B cell (primary cell): ENCODE data around the gene SRSF2. TPM values are rescaled to one million over a fixed set of nuclear protein-coding genes. Genes with fewer than 3 reads are reported as not detected.

ENCODE experiments used
- ATAC-seq: fragments of 200-7000 bp; cut with Tn5 transposase; one replicate; pipeline ENCODE4 v1.10.0; 2021; ENCODE audit warnings: low read depth, mild to moderate bottlenecking, moderate number of reproducible peaks, moderate library complexity
- CTCF ChIA-PET: fragments of 350-600 bp; sonication (Branson Sonifier 250); formaldehyde crosslinking; loops from one replicate; lab custom pipeline; 2021; ENCODE audit warnings: antibody characterized with exemption, inconsistent platforms; lab: Charles Lee
- POLR2A ChIA-PET: fragments of 350-600 bp; sonication (Branson Sonifier 250); formaldehyde crosslinking; loops from one replicate; lab custom pipeline; 2021; ENCODE audit warnings: antibody characterized with exemption; lab: Charles Lee
- DNase-seq: peaks from one replicate; pipeline ENCODE4 v3.0.0; 2013
- H2AFZ ChIP-seq: 2 replicates; pipeline ENCODE4 v1.6.1; 2012; ENCODE audit warnings: mild to moderate bottlenecking, low read depth, low read length; ENCODE audit not compliant: insufficient read depth, poor library complexity, severe bottlenecking
- H3K27ac ChIP-seq, 2 donors: 1 replicate in 1 of 2; 2 replicates in 1 of 2; pipeline ENCODE4 v1.5.1; 2012 to 2013; ENCODE audit warnings: low read length in 2 of 2, mild to moderate bottlenecking in 2 of 2, moderate library complexity in 1 of 2
- H3K27me3 ChIP-seq, 4 experiments: fragments of 200-600 bp in 1 of 4; sonication (generic) in 1 of 4; replicated peaks in 1 of 4; 1 replicate in 2 of 4; 2 replicates in 2 of 4; pipeline versions ENCODE4 v1.6.1 to v1.7.0; 2013 to 2016; ENCODE audit warnings: low read length in 3 of 4, mild to moderate bottlenecking in 2 of 4, mixed read lengths in 1 of 4, moderate library complexity in 1 of 4; ENCODE audit not compliant: insufficient read depth in 4 of 4, control insufficient read depth in 3 of 4; ENCODE audit errors: control extremely low read depth in 1 of 4
- H3K36me3 ChIP-seq, 2 experiments: replicated peaks in 1 of 2; 1 replicate in 1 of 2; 2 replicates in 1 of 2; pipeline versions ENCODE4 v1.6.1 to v1.7.1; 2013; ENCODE audit warnings: low read length in 1 of 2; ENCODE audit not compliant: insufficient read depth in 2 of 2, control insufficient read depth in 1 of 2; ENCODE audit errors: control extremely low read depth in 1 of 2, extremely low read depth in 1 of 2
- H3K4me1 ChIP-seq, 2 donors: fragments of 200-600 bp in 1 of 2; sonication (generic) in 1 of 2; 1 replicate in 1 of 2; 2 replicates in 1 of 2; pipeline versions ENCODE4 v1.5.1 to v1.6.1; 2013 to 2017; ENCODE audit warnings: low read length in 2 of 2; ENCODE audit not compliant: control insufficient read depth in 2 of 2, insufficient read depth in 2 of 2
- H3K4me2 ChIP-seq: replicated peaks from 2 replicates; pipeline ENCODE3; 2012; ENCODE audit warnings: mild to moderate bottlenecking, low read depth, low read length; ENCODE audit not compliant: poor library complexity, severe bottlenecking
- H3K4me3 ChIP-seq, 5 experiments: fragments of 200-600 bp in 1 of 5; sonication (generic) in 1 of 5; 1 replicate in 3 of 5; 2 replicates in 2 of 5; pipeline versions ENCODE4 v1.5.1 to v1.7.0; 2011 to 2016; ENCODE audit warnings: low read length in 4 of 5, mild to moderate bottlenecking in 4 of 5, low read depth in 2 of 5, control low read depth in 1 of 5, moderate library complexity in 1 of 5; ENCODE audit not compliant: insufficient read depth in 1 of 5; ENCODE audit errors: control extremely low read depth in 1 of 5, extremely low read depth in 1 of 5
- H3K79me2 ChIP-seq: fragments of 200-600 bp; sonication (generic); one replicate; pipeline ENCODE4 v1.6.0; 2016; ENCODE audit warnings: low read length; ENCODE audit not compliant: control insufficient read depth, insufficient read depth
- H3K9ac ChIP-seq: fragments of 200-600 bp; sonication (generic); 2 replicates; pipeline ENCODE4 v1.6.1; 2017; ENCODE audit warnings: mild to moderate bottlenecking, low read length, moderate library complexity
- H3K9me3 ChIP-seq, 3 donors: one replicate each; pipeline versions ENCODE4 v1.6.1 to v1.7.1; 2013; ENCODE audit warnings: low read length in 2 of 3; ENCODE audit not compliant: control insufficient read depth in 2 of 3, insufficient read depth in 1 of 3; ENCODE audit errors: control extremely low read depth in 1 of 3
- H4K20me1 ChIP-seq: 2 replicates; pipeline ENCODE4 v1.6.0; 2012; ENCODE audit warnings: mild to moderate bottlenecking, low read length; ENCODE audit not compliant: insufficient read depth, control insufficient read depth, poor library complexity, severe bottlenecking
- H3K27ac Mint-ChIP-seq: one replicate; pipeline ENCODE4 v1.8.0; 2021; ENCODE audit warnings: mixed read lengths
- H3K27me3 Mint-ChIP-seq: one replicate; pipeline ENCODE4 v1.8.0; 2021; ENCODE audit warnings: mixed read lengths
- H3K4me1 Mint-ChIP-seq: one replicate; pipeline ENCODE4 v1.8.0; 2021; ENCODE audit warnings: mixed read lengths
- H3K4me3 Mint-ChIP-seq: one replicate; pipeline ENCODE4 v1.8.0; 2021; ENCODE audit warnings: mixed read lengths
- H3K9me3 Mint-ChIP-seq: one replicate; pipeline ENCODE4 v1.8.0; 2022; ENCODE audit warnings: mixed read lengths; ENCODE audit not compliant: insufficient read depth
- EZH2 ChIP-seq: IDR thresholded peaks from 2 replicates; pipeline ENCODE4 v1.6.1; 2012; ENCODE audit warnings: borderline replicate concordance, low read depth, mild to moderate bottlenecking, moderate library complexity, low read length; ENCODE audit not compliant: insufficient read depth, poor library complexity, severe bottlenecking
- WGBS: methylation state at CpG from one replicate; pipeline ENCODE4 v1.1.5; 2013; ENCODE audit warnings: missing lambda C conversion rate; ENCODE audit not compliant: insufficient coverage; 5-methylcytosine and 5-hydroxymethylcytosine counted together
- intact Hi-C: fragments of 100-400 bp; cut with micrococcal nuclease; formaldehyde crosslinking; loops from one replicate; pipeline ENCODE4 v1.10.0; 2022
- polyA plus RNA-seq: library from polyadenylated mRNA; depleted of rRNA; stranded (reverse); fragments of >200 nt; gene quantifications from 2 replicates; pipeline ENCODE4 v1.2.3, GENCODE V29; 2012
- total RNA-seq, 2 donors: library from RNA; stranded (reverse); fragments of 120-200 nt in 1 of 2; gene quantifications; 1 replicate in 1 of 2; 2 replicates in 1 of 2; pipeline versions ENCODE4 v1.2.3 to v1.2.4, GENCODE V29; 2013 to 2022
- TF ChIP-seq, protein P1 (sequence below): fragments of 200-600 bp; IDR thresholded peaks from one replicate; pipeline ENCODE4 v1.8.0; 2022; ENCODE audit warnings: antibody characterized with exemption, mild to moderate bottlenecking

The SRSF2 gene
- total and polyA plus RNA-seq, 2 donors (not counting 1 experiment from before 2014, with no cell fraction given) = 362 to 764 TPM

DNA sequence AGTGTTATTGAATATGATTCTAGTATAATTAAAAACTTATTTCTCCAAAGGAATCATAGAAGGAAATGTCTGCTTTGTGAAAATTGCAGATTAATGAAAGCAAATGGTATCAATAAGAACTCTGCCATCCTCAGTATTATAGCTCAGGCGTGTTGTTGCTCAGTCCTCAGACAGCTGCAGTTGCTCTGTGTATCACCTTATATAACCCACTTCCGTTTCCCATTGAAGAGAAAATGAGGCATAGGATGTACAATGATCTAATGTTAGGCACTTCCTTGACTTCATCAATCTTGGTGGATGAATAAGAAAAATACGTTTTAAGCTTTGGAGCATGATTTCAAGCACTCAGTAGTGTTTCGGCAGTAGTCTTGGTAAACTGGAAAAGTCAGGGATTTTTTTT is 14.9 kb upstream of the SRSF2 start:
- Histone ChIP-seq H3K36me3 (peaks cover 7 to 16% of the 10 kb centered on the region in 2 experiments), H3K4me3 (no peak overlapping the region), H3K79me2 (peaks cover 5% of the 10 kb centered on the region), H3K27ac (no peak overlapping the region), H3K27me3 (no peaks in the 10 kb centered on the region), H3K4me2 (no peak overlapping the region), H3K4me1 (peaks cover 0 to 15% of the 10 kb centered on the region in 2 donors), H3K9me3 (no peaks in the 10 kb centered on the region), H2AFZ (no peak overlapping the region), H4K20me1 (no peaks in the 10 kb centered on the region), H3K9ac (no peak overlapping the region)
- CTCF ChIA-PET = no interaction called here
- ATAC-seq (no peak), DNase-seq (no peak)
- TF ChIP-seq, protein P1, sequence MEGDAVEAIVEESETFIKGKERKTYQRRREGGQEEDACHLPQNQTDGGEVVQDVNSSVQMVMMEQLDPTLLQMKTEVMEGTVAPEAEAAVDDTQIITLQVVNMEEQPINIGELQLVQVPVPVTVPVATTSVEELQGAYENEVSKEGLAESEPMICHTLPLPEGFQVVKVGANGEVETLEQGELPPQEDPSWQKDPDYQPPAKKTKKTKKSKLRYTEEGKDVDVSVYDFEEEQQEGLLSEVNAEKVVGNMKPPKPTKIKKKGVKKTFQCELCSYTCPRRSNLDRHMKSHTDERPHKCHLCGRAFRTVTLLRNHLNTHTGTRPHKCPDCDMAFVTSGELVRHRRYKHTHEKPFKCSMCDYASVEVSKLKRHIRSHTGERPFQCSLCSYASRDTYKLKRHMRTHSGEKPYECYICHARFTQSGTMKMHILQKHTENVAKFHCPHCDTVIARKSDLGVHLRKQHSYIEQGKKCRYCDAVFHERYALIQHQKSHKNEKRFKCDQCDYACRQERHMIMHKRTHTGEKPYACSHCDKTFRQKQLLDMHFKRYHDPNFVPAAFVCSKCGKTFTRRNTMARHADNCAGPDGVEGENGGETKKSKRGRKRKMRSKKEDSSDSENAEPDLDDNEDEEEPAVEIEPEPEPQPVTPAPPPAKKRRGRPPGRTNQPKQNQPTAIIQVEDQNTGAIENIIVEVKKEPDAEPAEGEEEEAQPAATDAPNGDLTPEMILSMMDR = no peak
- no peak for TF ChIP-seq EZH2
- POLR2A ChIA-PET = interaction anchor here (0.6 kb wide), 1 partner anchor 49 kb away, joined by 4 read pairs; no protein-coding TSS in a partner anchor
- 100% methylated on average over 2 of the region's 4 CpGs for WGBS
- no peaks in the 10 kb centered on the region for H3K27me3 Mint-ChIP-seq
- peak overlapping the region; percentile 67 for H3K27ac Mint-ChIP-seq
- peaks cover 12% of the 10 kb centered on the region for H3K4me1 Mint-ChIP-seq
- no peak overlapping the region for H3K4me3 Mint-ChIP-seq
- intact Hi-C loops = no loop called here
- H3K9me3 Mint-ChIP-seq = no peaks in the 10 kb centered on the region

DNA sequence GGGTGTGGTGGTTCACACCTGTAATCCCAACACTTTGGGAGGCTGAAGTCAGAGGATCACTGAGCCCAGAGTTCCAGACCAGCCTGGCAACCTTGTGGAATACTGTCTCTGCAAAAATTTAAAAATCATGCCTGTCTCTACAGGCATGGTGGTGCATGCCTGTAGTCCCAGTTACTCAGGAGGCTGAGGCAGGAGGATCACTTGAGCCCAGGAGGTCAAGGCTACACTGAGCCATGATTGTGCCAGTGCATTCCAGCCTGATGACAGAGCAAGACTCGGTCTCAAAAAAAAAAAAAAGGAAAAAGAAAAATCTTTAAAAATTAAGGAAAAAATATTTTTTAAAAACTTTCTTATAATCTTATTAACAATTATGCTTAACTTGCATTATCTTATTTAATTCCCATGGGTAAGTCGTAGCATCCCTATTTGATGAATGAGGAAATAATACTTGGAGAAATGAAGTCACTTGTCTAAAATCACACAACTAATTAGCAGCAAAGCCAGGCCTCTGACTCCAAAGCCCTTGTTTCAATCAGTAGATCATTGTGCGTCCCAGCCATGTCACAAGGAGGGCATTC is 14.4 kb upstream of the SRSF2 start:
- H3K79me2 ChIP-seq = peaks cover 5% of the 10 kb centered on the region
- ATAC-seq = no peak
- no peak overlapping the region for H3K27ac Mint-ChIP-seq
- TF ChIP-seq, protein P1 = no peak
- no peak for TF ChIP-seq EZH2
- intact Hi-C loops = no loop called here
- no peaks in the 10 kb centered on the region for H4K20me1 ChIP-seq
- H3K27me3 Mint-ChIP-seq = no peaks in the 10 kb centered on the region
- H3K4me3 ChIP-seq = no peak overlapping the region
- no peak overlapping the region for H3K4me3 Mint-ChIP-seq
- H3K4me2 ChIP-seq = no peak overlapping the region
- CTCF ChIA-PET = no interaction called here
- H3K9me3 ChIP-seq = no peaks in the 10 kb centered on the region
- DNase-seq = no peak
- H3K9ac ChIP-seq = no peak overlapping the region
- H3K4me1 ChIP-seq = peaks cover 0 to 15% of the 10 kb centered on the region in 2 donors
- peaks cover 9 to 14% of the 10 kb centered on the region in 2 experiments for H3K36me3 ChIP-seq
- H3K27me3 ChIP-seq = no peaks in the 10 kb centered on the region
- H3K4me1 Mint-ChIP-seq = peaks cover 12% of the 10 kb centered on the region
- POLR2A ChIA-PET = no interaction called here
- WGBS = no CpG with 5 or more reads among the region's 3 CpGs
- no peak overlapping the region for H3K27ac ChIP-seq
- no peaks in the 10 kb centered on the region for H3K9me3 Mint-ChIP-seq
- no peak overlapping the region for H2AFZ ChIP-seq
